Measurements from ENCODE around the gene MARK3.

- TF ChIP-seq CTCF (IDR thresholded peaks at IDR 0.05) (no peak), EP300 (IDR thresholded peaks at IDR 0.05) (no peak), POLR2A (IDR thresholded peaks at IDR 0.05) (no peak)
Measured at GRCh38 chr14:103527408-103528145, 142.4 kb downstream of the MARK3 start.
